Keratinocyte (primary cell): ENCODE data around the gene XRCC1. TPM values are rescaled to one million over a fixed set of nuclear protein-coding genes. Genes with fewer than 3 reads are reported as not detected.

Experiments used
- DNase-seq: peaks from one replicate; pipeline ENCODE4 v3.0.0-alpha.2; 2011; ENCODE audit warnings: low read depth, missing footprints, low spot score
- FAIRE-seq: peaks from 2 replicates; lab custom pipeline; 2011; peaks lifted over from hg19 to GRCh38; lab: Jason Lieb, UNC
- H2AFZ ChIP-seq: 2 replicates; pipeline ENCODE4 v1.6.0; 2012; ENCODE audit warnings: low read length, control low read depth, inconsistent platforms; ENCODE audit not compliant: control insufficient read depth
- H3K27ac ChIP-seq: 2 replicates; pipeline ENCODE4 v1.5.1; 2011; ENCODE audit warnings: low read length; ENCODE audit not compliant: control insufficient read depth, insufficient read depth
- H3K27me3 ChIP-seq: 3 replicates; pipeline ENCODE4 v1.6.0; 2011; ENCODE audit warnings: low read length; ENCODE audit not compliant: control insufficient read depth, insufficient read depth; ENCODE audit errors: extremely low read depth
- H3K36me3 ChIP-seq, 2 experiments: 2 replicates in 1 of 2; 3 replicates in 1 of 2; pipeline ENCODE4 v1.5.1; 2011; ENCODE audit warnings: low read length in 2 of 2, mild to moderate bottlenecking in 1 of 2; ENCODE audit not compliant: control insufficient read depth in 2 of 2, insufficient read depth in 2 of 2; ENCODE audit errors: extremely low read depth in 1 of 2
- H3K4me1 ChIP-seq: 3 replicates; pipeline ENCODE4 v1.5.1; 2011; ENCODE audit warnings: low read length; ENCODE audit not compliant: control insufficient read depth, insufficient read depth; ENCODE audit errors: extremely low read depth
- H3K4me2 ChIP-seq: 3 replicates; pipeline ENCODE4 v1.6.0; 2011; ENCODE audit warnings: low read depth, low read length; ENCODE audit not compliant: control insufficient read depth, insufficient read depth; ENCODE audit errors: extremely low read depth
- H3K4me3 ChIP-seq, 3 experiments: fragments of 200-600 bp in 1 of 3; sonication (generic) in 1 of 3; 2 replicates in 2 of 3; 3 replicates in 1 of 3; pipeline ENCODE4 v1.5.1; 2011 to 2016; ENCODE audit warnings: low read length in 3 of 3, mild to moderate bottlenecking in 3 of 3, control low read depth in 2 of 3, inconsistent platforms in 1 of 3, low read depth in 1 of 3, mixed read lengths in 1 of 3, mixed run types in 1 of 3, moderate library complexity in 1 of 3; ENCODE audit not compliant: control insufficient read depth in 2 of 3, insufficient read depth in 2 of 3; ENCODE audit errors: extremely low read depth in 1 of 3
- H3K79me2 ChIP-seq: 2 replicates; pipeline ENCODE4 v1.6.0; 2012; ENCODE audit warnings: low read length; ENCODE audit not compliant: control insufficient read depth, insufficient read depth
- H3K9ac ChIP-seq: 3 replicates; pipeline ENCODE4 v1.6.0; 2011; ENCODE audit warnings: low read length; ENCODE audit not compliant: control insufficient read depth, insufficient read depth; ENCODE audit errors: extremely low read depth
- H3K9me1 ChIP-seq: 3 replicates; pipeline ENCODE4 v1.6.0; 2011; ENCODE audit warnings: low read length; ENCODE audit not compliant: control insufficient read depth, insufficient read depth; ENCODE audit errors: extremely low read depth
- H3K9me3 ChIP-seq: 2 replicates; pipeline ENCODE4 v1.5.1; 2012; ENCODE audit warnings: low read depth, low read length; ENCODE audit not compliant: control insufficient read depth
- H4K20me1 ChIP-seq: 3 replicates; pipeline ENCODE4 v1.6.0; 2011; ENCODE audit warnings: low read length; ENCODE audit not compliant: control insufficient read depth, insufficient read depth; ENCODE audit errors: extremely low read depth
- CTCF ChIP-seq, 3 experiments: IDR thresholded peaks in 1 of 3; conservative IDR thresholded peaks in 1 of 3; optimal IDR thresholded peaks in 1 of 3; 2 replicates in 2 of 3; 3 replicates in 1 of 3; pipeline versions ENCODE3 to v1.5.1; 2011; ENCODE audit warnings: low read length in 3 of 3, mild to moderate bottlenecking in 3 of 3, moderate library complexity in 2 of 3, control low read depth in 1 of 3, inconsistent platforms in 1 of 3; ENCODE audit not compliant: insufficient read depth in 2 of 3; ENCODE audit errors: extremely low read depth in 1 of 3
- EZH2 ChIP-seq: IDR thresholded peaks from one replicate; pipeline ENCODE4 v1.6.1; 2012; ENCODE audit warnings: inconsistent platforms, mild to moderate bottlenecking, low read length, moderate library complexity
- dilution Hi-C: fragments of 300-500 bp; cut with MboI; formaldehyde crosslinking; loops from one replicate; pipeline ENCODE4 v1.7.0; 2020; ENCODE audit warnings: low sequenced_read_pairs; ENCODE audit not compliant: extremely low pct_ligation_motif_present
- polyA plus RNA-seq, 5 experiments: library from polyadenylated mRNA; depleted of rRNA in 3 of 5; stranded (reverse) in 3 of 5; stranded (forward) in 1 of 5; unstranded in 1 of 5; fragments of >200 nt; gene quantifications; 1 replicate in 1 of 5; 2 replicates in 3 of 5; 3 replicates in 1 of 5; pipeline versions ENCODE4 v1.2.1 to v1.2.3, GENCODE V29; 2011 to 2012; ENCODE audit warnings: missing spikeins in 2 of 5, low read depth in 1 of 5, low replicate concordance in 1 of 5

XRCC1 gene
- polyA plus RNA-seq, 1 donor (not counting 4 experiments of a cell fraction or from before 2014, with no cell fraction given): 16.3 TPM

- TF ChIP-seq EZH2: no peak
- TF ChIP-seq CTCF (optimal IDR thresholded peaks at IDR 0.05 in 1 of 3, IDR thresholded peaks at IDR 0.05 in 1 of 3, conservative IDR thresholded peaks at IDR 0.05 in 1 of 3; ENCODE audit: extremely low read depth in 1 of 3, insufficient read depth in 2 of 3, low read length in 3 of 3): no peak
- no peak for DNase-seq
Measured at GRCh38 chr19:43522929-43523328, 52.4 kb downstream of the XRCC1 start.

GRCh38 chr19:43519436-43520088, 55.8 kb downstream of the XRCC1 start:
- peaks cover 51% of the 10 kb centered on the region for H3K79me2 ChIP-seq
- dilution Hi-C loops: no loop called here
- TF ChIP-seq EZH2: no peak
- peak; percentile 80 to 89 (median 85) for TF ChIP-seq CTCF (optimal IDR thresholded peaks at IDR 0.05 in 1 of 3, IDR thresholded peaks at IDR 0.05 in 1 of 3, conservative IDR thresholded peaks at IDR 0.05 in 1 of 3; ENCODE audit: extremely low read depth in 1 of 3, insufficient read depth in 2 of 3, low read length in 3 of 3)
- H2AFZ ChIP-seq: no peak overlapping the region
- H3K9me1 ChIP-seq: no peaks in the 10 kb centered on the region
- peak overlapping the region; percentile 58 for H3K9ac ChIP-seq
- H3K36me3 ChIP-seq: peaks cover 8 to 15% of the 10 kb centered on the region in 2 experiments
- DNase-seq (peak; percentile 98), FAIRE-seq (peak; percentile 91)
- H3K27me3 ChIP-seq: no peaks in the 10 kb centered on the region
- H3K4me3 ChIP-seq: no peak overlapping the region
- H4K20me1 ChIP-seq: peaks cover 3% of the 10 kb centered on the region
- peak overlapping the region; percentile 85 for H3K27ac ChIP-seq
- H3K4me1 ChIP-seq: peaks cover 29% of the 10 kb centered on the region
- H3K9me3 ChIP-seq: no peaks in the 10 kb centered on the region
- no peak overlapping the region for H3K4me2 ChIP-seq

More at GRCh38 chr19:43522929-43523328, 52.4 kb downstream of the XRCC1 start:
- Histone ChIP-seq H3K27me3 (no peaks in the 10 kb centered on the region), H2AFZ (no peak overlapping the region), H3K9ac (no peak overlapping the region), H3K4me3 (no peak overlapping the region), H3K4me2 (no peak overlapping the region), H4K20me1 (peaks cover 6% of the 10 kb centered on the region), H3K9me1 (no peaks in the 10 kb centered on the region), H3K27ac (peak overlapping the region; percentile 31), H3K79me2 (peaks cover 61% of the 10 kb centered on the region), H3K36me3 (peaks cover 8 to 9% of the 10 kb centered on the region in 2 experiments), H3K9me3 (no peaks in the 10 kb centered on the region), H3K4me1 (peaks cover 40% of the 10 kb centered on the region)
- FAIRE-seq: no peak
- dilution Hi-C loops: no loop called here
